Endothelial cell of umbilical vein (primary cell): ENCODE data around the gene TENM4. TPM values are rescaled to one million over a fixed set of nuclear protein-coding genes. Genes with fewer than 3 reads are reported as not detected.

Experiments used
- BruUV-seq: library from RNA; stranded (reverse); fragments of 400-500 nt; replicated peaks from 2 replicates; lab custom pipeline; 2021; lab: Mats Ljungman, UMichigan
- CTCF ChIA-PET: fragments of 300-600, 350-600 bp; sonication (Branson Sonifier 250); formaldehyde crosslinking; loops from one replicate; lab custom pipeline; 2021; ENCODE audit warnings: antibody characterized with exemption, inconsistent platforms; lab: Charles Lee
- POLR2A ChIA-PET: fragments of 300-600, 350-600 bp; sonication (Branson Sonifier 250); formaldehyde crosslinking; loops from one replicate; lab custom pipeline; 2021; ENCODE audit warnings: antibody characterized with exemption, inconsistent platforms; lab: Charles Lee
- DNase-seq: peaks from one replicate; pipeline ENCODE4 v3.0.0-alpha.2; 2011; ENCODE audit warnings: low read depth, low spot score
- FAIRE-seq: peaks from 2 replicates; lab custom pipeline; 2011; peaks lifted over from hg19 to GRCh38; lab: Jason Lieb, UNC
- H2AFZ ChIP-seq: 2 replicates; pipeline ENCODE4 v1.6.0; 2012; ENCODE audit warnings: low read depth, low read length, control low read depth, inconsistent platforms
- H3K27ac ChIP-seq: 2 replicates; pipeline ENCODE4 v1.5.1; 2011; ENCODE audit warnings: low read depth, mild to moderate bottlenecking, control low read depth, low read length, moderate library complexity; ENCODE audit not compliant: insufficient read depth
- H3K27me3 ChIP-seq, 2 experiments: 2 replicates each; pipeline versions ENCODE4 v1.6.0 to v1.6.1; 2011; ENCODE audit warnings: low read length in 2 of 2, mixed read lengths in 1 of 2; ENCODE audit not compliant: control insufficient read depth in 2 of 2, insufficient read depth in 2 of 2
- H3K36me3 ChIP-seq, 2 experiments: 2 replicates in 1 of 2; 3 replicates in 1 of 2; pipeline ENCODE4 v1.5.1; 2011; ENCODE audit warnings: low read length in 2 of 2, mild to moderate bottlenecking in 1 of 2, moderate library complexity in 1 of 2; ENCODE audit not compliant: control insufficient read depth in 2 of 2, insufficient read depth in 2 of 2; ENCODE audit errors: extremely low read depth in 1 of 2
- H3K4me1 ChIP-seq: 3 replicates; pipeline ENCODE4 v1.5.1; 2011; ENCODE audit warnings: mild to moderate bottlenecking, low read length; ENCODE audit not compliant: control insufficient read depth, insufficient read depth; ENCODE audit errors: extremely low read depth
- H3K4me2 ChIP-seq: 2 replicates; pipeline ENCODE4 v1.6.1; 2011; ENCODE audit warnings: low read length, control low read depth, mixed read lengths; ENCODE audit not compliant: insufficient read depth
- H3K4me3 ChIP-seq, 3 experiments: fragments of 200-600 bp in 1 of 3; sonication (generic), shearing (Covaris generic) in 1 of 3; replicated peaks in 1 of 3; 2 replicates each; pipeline ENCODE4 v1.5.1; 2011 to 2016; ENCODE audit warnings: control low read depth in 3 of 3, low read length in 3 of 3, mild to moderate bottlenecking in 2 of 3, inconsistent platforms in 1 of 3, low read depth in 1 of 3, moderate library complexity in 1 of 3; ENCODE audit not compliant: insufficient read depth in 1 of 3
- H3K79me2 ChIP-seq: 2 replicates; pipeline ENCODE4 v1.6.0; 2012; ENCODE audit warnings: low read length, inconsistent platforms; ENCODE audit not compliant: control insufficient read depth, insufficient read depth
- H3K9ac ChIP-seq: replicated peaks from 2 replicates; pipeline ENCODE3; 2011; ENCODE audit warnings: low read length, control low read depth; ENCODE audit not compliant: insufficient read depth; ENCODE audit errors: extremely low read depth
- H3K9me1 ChIP-seq: replicated peaks from 3 replicates; pipeline ENCODE4 v1.6.0; 2011; ENCODE audit warnings: mild to moderate bottlenecking, low read length; ENCODE audit not compliant: control insufficient read depth, insufficient read depth; ENCODE audit errors: extremely low read depth
- H3K9me3 ChIP-seq: replicated peaks from 2 replicates; pipeline ENCODE4 v1.5.1; 2012; ENCODE audit warnings: low read length, inconsistent platforms; ENCODE audit not compliant: control insufficient read depth, insufficient read depth
- H4K20me1 ChIP-seq: replicated peaks from 2 replicates; pipeline ENCODE3; 2011; ENCODE audit warnings: mild to moderate bottlenecking, low read length; ENCODE audit not compliant: control insufficient read depth, insufficient read depth; ENCODE audit errors: extremely low read depth
- EZH2 ChIP-seq: IDR thresholded peaks from 2 replicates; pipeline ENCODE4 v1.6.1; 2012; ENCODE audit warnings: borderline replicate concordance, low read depth, mild to moderate bottlenecking, moderate library complexity, low read length, inconsistent platforms; ENCODE audit not compliant: severe bottlenecking
- FOS ChIP-seq: IDR thresholded peaks from 2 replicates; pipeline ENCODE4 v1.6.1; 2011; ENCODE audit warnings: mild to moderate bottlenecking, low read length, moderate library complexity, borderline replicate concordance; ENCODE audit not compliant: insufficient read depth
- GATA2 ChIP-seq: IDR thresholded peaks from 2 replicates; pipeline ENCODE4 v1.7.0; 2011; ENCODE audit warnings: low read depth, mild to moderate bottlenecking, moderate library complexity, mixed read lengths, low read length; ENCODE audit not compliant: insufficient read length, insufficient read depth
- JUN ChIP-seq: IDR thresholded peaks from 2 replicates; pipeline ENCODE4 v1.6.1; 2011; ENCODE audit warnings: borderline replicate concordance, low read depth; ENCODE audit not compliant: insufficient read length, insufficient read depth
- MYC ChIP-seq: IDR thresholded peaks from one replicate; pipeline ENCODE4 v1.6.1; 2011; ENCODE audit warnings: mild to moderate bottlenecking, low read depth, low read length
- POLR2A ChIP-seq: IDR thresholded peaks from 2 replicates; pipeline ENCODE4 v1.6.1; 2012; ENCODE audit warnings: low read depth, mild to moderate bottlenecking, control low read depth, low read length
- POLR2AphosphoS5 ChIP-seq: IDR thresholded peaks from 2 replicates; pipeline ENCODE4 v1.6.1; 2012; ENCODE audit warnings: low read depth, mild to moderate bottlenecking, control low read depth, low read length, moderate library complexity; ENCODE audit not compliant: insufficient read depth
- dilution Hi-C: fragments of 300-500 bp; cut with MboI; formaldehyde crosslinking; loops from one replicate; pipeline ENCODE4 v1.15.0; 2019; ENCODE audit warnings: low sequenced_read_pairs; ENCODE audit not compliant: extremely low pct_ligation_motif_present
- intact Hi-C: fragments of 100-400 bp; cut with micrococcal nuclease; formaldehyde crosslinking; loops from one replicate; pipeline ENCODE4 v1.10.0; 2022
- polyA plus RNA-seq, 4 experiments: library from polyadenylated mRNA; depleted of rRNA in 3 of 4; stranded (reverse) in 3 of 4; unstranded in 1 of 4; fragments of >200 nt; gene quantifications; 2 replicates each; pipeline versions ENCODE4 v1.2.1 to v1.2.3, GENCODE V29; 2011 to 2012; ENCODE audit warnings: missing spikeins in 1 of 4
- total RNA-seq: library from RNA; stranded (reverse); gene quantifications from 2 replicates; pipeline ENCODE4 v1.2.3, GENCODE V29; 2021
- TF ChIP-seq, protein P1 (sequence below): IDR thresholded peaks from 2 replicates; pipeline ENCODE4 v1.6.1; 2011; ENCODE audit not compliant: insufficient read depth, insufficient read length
- TF ChIP-seq, protein P2 (sequence below), 2 donors: IDR thresholded peaks; 1 replicate in 1 of 2; 2 replicates in 1 of 2; pipeline ENCODE4 v1.5.1; 2011; ENCODE audit warnings: low read length in 2 of 2, mild to moderate bottlenecking in 2 of 2, moderate library complexity in 2 of 2, control low read depth in 1 of 2, inconsistent platforms in 1 of 2, low read depth in 1 of 2; ENCODE audit not compliant: insufficient read depth in 1 of 2; ENCODE audit errors: extremely low read depth in 1 of 2

Gene TENM4
- total and polyA plus RNA-seq, 2 donors (not counting 3 experiments of a cell fraction or from before 2014, with no cell fraction given) = 0.06 to 0.27 TPM

DNA sequence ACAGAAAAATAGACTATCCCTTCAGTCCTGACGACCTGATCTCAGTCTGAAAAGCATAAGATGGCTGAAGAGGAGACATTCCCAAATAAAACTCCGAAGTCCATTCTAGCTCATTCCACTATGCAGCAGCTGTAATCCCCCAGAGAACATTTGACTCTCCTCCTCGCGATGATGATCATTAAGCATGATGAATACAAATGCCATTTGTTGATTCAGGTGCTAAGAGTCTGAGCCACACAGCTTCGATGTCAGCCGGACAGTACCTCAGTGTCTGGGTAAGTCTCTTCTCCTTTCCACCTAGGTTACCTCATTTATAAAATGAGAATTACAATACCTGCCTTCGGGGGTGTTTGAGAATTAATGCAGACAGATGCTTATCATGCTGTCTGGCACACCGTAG, 94.8 kb downstream of the TENM4 start:
- BruUV-seq = no TSS peak

More for the DNA sequence above, 94.8 kb downstream of the TENM4 start:
- Histone ChIP-seq H2AFZ (no peak overlapping the region), H3K9ac (no peak overlapping the region), H3K9me1 (no peaks in the 10 kb centered on the region), H4K20me1 (no peaks in the 10 kb centered on the region), H3K27ac (no peak overlapping the region), H3K9me3 (peaks cover 2% of the 10 kb centered on the region), H3K27me3 (no peaks in the 10 kb centered on the region), H3K4me1 (no peaks in the 10 kb centered on the region), H3K79me2 (no peaks in the 10 kb centered on the region), H3K36me3 (no peaks in the 10 kb centered on the region), H3K4me3 (no peak overlapping the region), H3K4me2 (no peak overlapping the region)
- CTCF ChIA-PET = no interaction called here
- no peak for FAIRE-seq
- no peak for DNase-seq
- POLR2A ChIA-PET = no interaction called here
- dilution Hi-C loops = no loop called here
- intact Hi-C loops = no loop called here
- TF ChIP-seq, protein P1, sequence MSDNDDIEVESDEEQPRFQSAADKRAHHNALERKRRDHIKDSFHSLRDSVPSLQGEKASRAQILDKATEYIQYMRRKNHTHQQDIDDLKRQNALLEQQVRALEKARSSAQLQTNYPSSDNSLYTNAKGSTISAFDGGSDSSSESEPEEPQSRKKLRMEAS = no peak
- TF ChIP-seq, protein P2, sequence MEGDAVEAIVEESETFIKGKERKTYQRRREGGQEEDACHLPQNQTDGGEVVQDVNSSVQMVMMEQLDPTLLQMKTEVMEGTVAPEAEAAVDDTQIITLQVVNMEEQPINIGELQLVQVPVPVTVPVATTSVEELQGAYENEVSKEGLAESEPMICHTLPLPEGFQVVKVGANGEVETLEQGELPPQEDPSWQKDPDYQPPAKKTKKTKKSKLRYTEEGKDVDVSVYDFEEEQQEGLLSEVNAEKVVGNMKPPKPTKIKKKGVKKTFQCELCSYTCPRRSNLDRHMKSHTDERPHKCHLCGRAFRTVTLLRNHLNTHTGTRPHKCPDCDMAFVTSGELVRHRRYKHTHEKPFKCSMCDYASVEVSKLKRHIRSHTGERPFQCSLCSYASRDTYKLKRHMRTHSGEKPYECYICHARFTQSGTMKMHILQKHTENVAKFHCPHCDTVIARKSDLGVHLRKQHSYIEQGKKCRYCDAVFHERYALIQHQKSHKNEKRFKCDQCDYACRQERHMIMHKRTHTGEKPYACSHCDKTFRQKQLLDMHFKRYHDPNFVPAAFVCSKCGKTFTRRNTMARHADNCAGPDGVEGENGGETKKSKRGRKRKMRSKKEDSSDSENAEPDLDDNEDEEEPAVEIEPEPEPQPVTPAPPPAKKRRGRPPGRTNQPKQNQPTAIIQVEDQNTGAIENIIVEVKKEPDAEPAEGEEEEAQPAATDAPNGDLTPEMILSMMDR (IDR thresholded peaks at IDR 0.05; ENCODE audit: extremely low read depth in 1 of 2, insufficient read depth in 1 of 2, low read depth in 1 of 2, low read length in 2 of 2) = no peak
- TF ChIP-seq GATA2 (no peak), POLR2A (no peak), MYC (no peak), FOS (no peak), EZH2 (no peak), POLR2AphosphoS5 (no peak), JUN (no peak)
